Epithelial cell of esophagus (primary cell): ENCODE results near the gene VWA5B2.

ENCODE experiments used
- DNase-seq: peaks from one replicate; pipeline ENCODE4 v3.0.0; 2010; ENCODE audit warnings: low read depth
- H3K4me3 ChIP-seq: 2 replicates; pipeline ENCODE4 v1.5.1; 2011; ENCODE audit warnings: mild to moderate bottlenecking, low read length, control low read depth
- CTCF ChIP-seq: IDR thresholded peaks from 2 replicates; pipeline ENCODE4 v1.5.1; 2011; ENCODE audit warnings: low read depth, mild to moderate bottlenecking, low read length, control low read depth, inconsistent platforms; ENCODE audit not compliant: insufficient read depth; ENCODE audit errors: missing control alignments

Gene VWA5B2

GRCh38 chr3:184275961-184276910 is 46.9 kb downstream of the VWA5B2 start, which contains the start of gene ECE2:
TSS of gene ECE2 (plus strand) at chr3:184276022. CDS start at chr3:184276154, 132 bp downstream.
- TF ChIP-seq CTCF: no peak
- H3K4me3 ChIP-seq: no peak within 1 kb of the TSS

GRCh38 chr3:184277366-184277765 is 48.0 kb downstream of the VWA5B2 start:
- no peak overlapping the region for H3K4me3 ChIP-seq
- TF ChIP-seq CTCF: no peak
- DNase-seq: no peak

More at GRCh38 chr3:184275961-184276910, 46.9 kb downstream of the VWA5B2 start, which contains the start of gene ECE2:
- DNase-seq: no peak

- TF ChIP-seq CTCF: no peak
- DNase-seq: no peak
Observed at GRCh38 chr3:184282941-184283340, 53.6 kb downstream of the VWA5B2 start.

GRCh38 chr3:184283681-184284080 is 54.3 kb downstream of the VWA5B2 start:
- no peak for TF ChIP-seq CTCF
- no peak overlapping the region for H3K4me3 ChIP-seq
- DNase-seq: no peak

More at GRCh38 chr3:184282941-184283340, 53.6 kb downstream of the VWA5B2 start:
- H3K4me3 ChIP-seq: no peak overlapping the region

GRCh38 chr3:184284696-184285095 is 55.3 kb downstream of the VWA5B2 start:
- H3K4me3 ChIP-seq: no peak overlapping the region
- TF ChIP-seq CTCF: peak; percentile 52
- peak; percentile 73 for DNase-seq

GRCh38 chr3:184289426-184289938 is 60.1 kb downstream of the VWA5B2 start:
- peak; percentile 66 for DNase-seq
- TF ChIP-seq CTCF: peak; percentile 67
- H3K4me3 ChIP-seq: no peak overlapping the region
